HepG2 (cell line): Measurements from ENCODE around the gene UQCC2. TPM values are rescaled to one million over a fixed set of nuclear protein-coding genes. Genes with fewer than 3 reads are reported as not detected.

Experiments
- ATAC-seq: fragments of 200-7000 bp; cut with Tn5 transposase; 3 replicates; pipeline ENCODE4 v1.9.1; 2020; ENCODE audit warnings: mild to moderate bottlenecking, moderate library complexity
- BruUV-seq: library from RNA; stranded (reverse); fragments of 400-500 nt; replicated peaks from 2 replicates; lab custom pipeline; 2021; lab: Mats Ljungman, UMichigan
- CTCF ChIA-PET: fragments of 300-600 bp; formaldehyde crosslinking; extraction: SDS; loops from one replicate; lab custom pipeline; 2021; ENCODE audit warnings: low total read pairs, inconsistent platforms, low intra/inter-chr PET ratio; lab: Yijun Ruan, JAX
- POLR2A ChIA-PET: fragments of 350-600 bp; sonication (Branson Sonifier 250); formaldehyde crosslinking; loops from one replicate; lab custom pipeline; 2020; ENCODE audit warnings: antibody characterized with exemption, inconsistent platforms; lab: Yijun Ruan, JAX
- DNase-seq: peaks from one replicate; pipeline ENCODE4 v3.0.0-alpha.2; 2015; ENCODE audit warnings: low spot score
- FAIRE-seq: peaks from 3 replicates; lab custom pipeline; 2011; peaks lifted over from hg19 to GRCh38; lab: Jason Lieb, UNC
- H2AFZ ChIP-seq: one replicate; pipeline ENCODE4 v1.6.1; 2011; ENCODE audit warnings: low read length, inconsistent platforms
- H3K27ac ChIP-seq: fragments of 300-600 bp; 3 replicates; pipeline ENCODE4 v1.8.0; 2011; ENCODE audit warnings: mixed run types, mild to moderate bottlenecking, mixed read lengths, low read length, inconsistent platforms; ENCODE audit not compliant: insufficient read depth; ENCODE audit errors: extremely low read length
- H3K27me3 ChIP-seq, 2 experiments: fragments of 200-600 bp in 1 of 2; 2 replicates in 1 of 2; 3 replicates in 1 of 2; pipeline versions ENCODE4 v1.6.0 to v1.8.0; 2011; ENCODE audit warnings: low read length in 2 of 2, mild to moderate bottlenecking in 2 of 2, moderate library complexity in 2 of 2, inconsistent platforms in 1 of 2; ENCODE audit not compliant: insufficient read depth in 2 of 2, control insufficient read depth in 1 of 2
- H3K36me3 ChIP-seq, 2 experiments: fragments of 200-600 bp in 1 of 2; replicated peaks in 1 of 2; 2 replicates in 1 of 2; 3 replicates in 1 of 2; pipeline versions ENCODE4 v1.5.1 to v1.8.0; 2011; ENCODE audit warnings: low read length in 2 of 2, inconsistent platforms in 1 of 2; ENCODE audit not compliant: insufficient read depth in 2 of 2, control insufficient read depth in 1 of 2
- H3K4me1 ChIP-seq: 2 replicates; pipeline ENCODE4 v1.5.1; 2012; ENCODE audit warnings: low read length, inconsistent platforms; ENCODE audit not compliant: insufficient read depth
- H3K4me2 ChIP-seq: 2 replicates; pipeline ENCODE4 v1.6.0; 2011; ENCODE audit warnings: low read depth, low read length, inconsistent platforms
- H3K4me3 ChIP-seq, 3 experiments: fragments of 200-600 bp in 1 of 3; sonication (generic), shearing (Covaris generic) in 1 of 3; replicated peaks in 1 of 3; 2 replicates each; pipeline ENCODE4 v1.5.1; 2011 to 2016; ENCODE audit warnings: low read length in 3 of 3, inconsistent platforms in 2 of 3, low read depth in 2 of 3, mild to moderate bottlenecking in 2 of 3, control low read depth in 1 of 3, mixed read lengths in 1 of 3; ENCODE audit not compliant: insufficient read depth in 1 of 3
- H3K79me2 ChIP-seq: one replicate; pipeline ENCODE4 v1.6.1; 2011; ENCODE audit warnings: low read length, inconsistent platforms; ENCODE audit not compliant: insufficient read depth
- H3K9ac ChIP-seq: 2 replicates; pipeline ENCODE4 v1.6.0; 2011; ENCODE audit warnings: mild to moderate bottlenecking, low read depth, low read length, inconsistent platforms; ENCODE audit not compliant: insufficient read depth
- H3K9me3 ChIP-seq: 2 replicates; pipeline ENCODE4 v1.5.1; 2012; ENCODE audit warnings: mild to moderate bottlenecking, low read length
- H4K20me1 ChIP-seq: 2 replicates; pipeline ENCODE4 v1.6.0; 2011; ENCODE audit warnings: inconsistent platforms, mild to moderate bottlenecking, low read length, moderate library complexity; ENCODE audit not compliant: insufficient read depth
- ATF3 ChIP-seq: sonication (generic); formaldehyde crosslinking; IDR thresholded peaks from 2 replicates; pipeline ENCODE4 v1.4.0; 2020; ENCODE audit warnings: missing genetic modification reagents
- DZIP1 ChIP-seq: sonication (generic); formaldehyde crosslinking; IDR thresholded peaks from 2 replicates; pipeline ENCODE4 v1.5.0; 2020; ENCODE audit warnings: mild to moderate bottlenecking, missing genetic modification reagents
- HNF1A ChIP-seq, 2 experiments: sonication (generic) in 1 of 2; formaldehyde crosslinking in 1 of 2; IDR thresholded peaks; 2 replicates each; pipeline versions ENCODE4 v1.4.0 to v1.6.1; 2016 to 2020; ENCODE audit warnings: borderline replicate concordance in 1 of 2, low read depth in 1 of 2, mild to moderate bottlenecking in 1 of 2, missing genetic modification reagents in 1 of 2
- KDM1A ChIP-seq: IDR thresholded peaks from 2 replicates; pipeline ENCODE4 v1.6.1; 2016; ENCODE audit warnings: missing compliant biosample characterization
- MLX ChIP-seq: IDR thresholded peaks from 2 replicates; pipeline ENCODE4 v1.6.1; 2016
- RBAK ChIP-seq: sonication (generic); formaldehyde crosslinking; IDR thresholded peaks from 2 replicates; pipeline ENCODE4 v1.5.1; 2020; ENCODE audit warnings: mild to moderate bottlenecking, missing genetic modification reagents
- RFXAP ChIP-seq: sonication (generic); formaldehyde crosslinking; IDR thresholded peaks from 2 replicates; pipeline ENCODE4 v1.4.0; 2020; ENCODE audit warnings: missing genetic modification reagents, borderline replicate concordance
- ZBTB4 ChIP-seq: sonication (generic); formaldehyde crosslinking; IDR thresholded peaks from 2 replicates; pipeline ENCODE4 v1.4.0; 2020; ENCODE audit warnings: missing genetic modification reagents, mild to moderate bottlenecking, borderline replicate concordance
- ZFY ChIP-seq: sonication (generic); formaldehyde crosslinking; IDR thresholded peaks from 2 replicates; pipeline ENCODE4 v1.4.0; 2020; ENCODE audit warnings: missing genetic modification reagents
- ZNF143 ChIP-seq: sonication (generic); formaldehyde crosslinking; IDR thresholded peaks from 2 replicates; pipeline ENCODE4 v1.4.0; 2020; ENCODE audit warnings: missing genetic modification reagents
- ZNF615 ChIP-seq: sonication (generic); formaldehyde crosslinking; IDR thresholded peaks from 2 replicates; pipeline ENCODE4 v1.5.0; 2020; ENCODE audit warnings: mild to moderate bottlenecking, missing genetic modification reagents, borderline replicate concordance
- ZNF777 ChIP-seq: sonication (generic); formaldehyde crosslinking; IDR thresholded peaks from 2 replicates; pipeline ENCODE4 v1.4.0; 2020; ENCODE audit warnings: missing genetic modification reagents
- WGBS: methylation state at CpG from one replicate; pipeline ENCODE4 v1.1.6; 2017; ENCODE audit warnings: low lambda C conversion rate; 5-methylcytosine and 5-hydroxymethylcytosine counted together
- in situ Hi-C: cut with HindIII; loops from 2 replicates; pipeline ENCODE4 v1.10.0; 2017; ENCODE audit warnings: low pct_unique_long_range_greater_than_20kb; ENCODE audit not compliant: extremely low pct_ligation_motif_present
- intact Hi-C: fragments of 100-400 bp; cut with micrococcal nuclease; formaldehyde crosslinking; loops from one replicate; pipeline ENCODE4 v1.10.0; 2022; ENCODE audit not compliant: unreplicated experiment
- polyA plus RNA-seq, 8 experiments: library from polyadenylated mRNA; depleted of rRNA in 3 of 8; stranded (reverse) in 7 of 8; unstranded in 1 of 8; fragments of >200 nt; fragmentation: Illumina TruSeq in 4 of 8; extraction: Trizol in 4 of 8; gene quantifications; 2 replicates each; pipeline versions ENCODE4 v1.2.1 to v1.2.3, GENCODE V29; 2011 to 2016; ENCODE audit warnings: low read depth in 4 of 8, missing spikeins in 1 of 8, mixed read lengths in 1 of 8; ENCODE audit not compliant: insufficient read depth in 1 of 8
- total RNA-seq, 5 experiments: library from RNA; depleted of rRNA; stranded (reverse); fragments of >200 nt; fragmentation: Illumina TruSeq; extraction: Trizol; gene quantifications; 2 replicates each; pipeline ENCODE4 v1.2.3, GENCODE V29; 2016; ENCODE audit warnings: low read depth in 1 of 5

UQCC2 gene
- total and polyA plus RNA-seq, 2 of the 13 experiments (the other 11 are each of a cell fraction or from before 2014, with no cell fraction given): 82.4 to 238 TPM

GRCh38 chr6:33679761-33680160 lies 31.7 kb downstream of the UQCC2 start:
- WGBS: 94% methylated on average over 14 of the region's 20 CpGs
- ChIA-PET CTCF (no interaction called here), POLR2A (no interaction called here)
- H4K20me1 ChIP-seq: no peaks in the 10 kb centered on the region; the same call in 1 of the 2 replicates
- H3K9ac ChIP-seq: no peak overlapping the region
- ATAC-seq (no peak), DNase-seq (no peak), FAIRE-seq (no peak)
- H3K4me1 ChIP-seq: no peaks in the 10 kb centered on the region
- no peaks in the 10 kb centered on the region for H3K79me2 ChIP-seq
- H3K36me3 ChIP-seq: peaks cover 7 to 12% of the 10 kb centered on the region in 2 experiments; a peak in 3 of 5 replicates
- H3K27ac ChIP-seq: no peak overlapping the region
- intact Hi-C loops: no loop called here
- no peak overlapping the region for H2AFZ ChIP-seq
- H3K27me3 ChIP-seq: no peaks in the 10 kb centered on the region
- TF ChIP-seq RFXAP (CRISPR knock-in tag) (no peak), KDM1A (CRISPR knock-in tag) (no peak), ATF3 (CRISPR knock-in tag) (no peak), RBAK (CRISPR knock-in tag) (no peak), HNF1A (IDR thresholded peaks at IDR 0.05; ENCODE audit: low read depth) (no peak), HNF1A (CRISPR knock-in tag; IDR thresholded peaks at IDR 0.05; ENCODE audit: borderline replicate concordance) (no peak), ZFY (CRISPR knock-in tag) (no peak), ZBTB4 (no peak), ZNF615 (CRISPR knock-in tag) (no peak), MLX (no peak), ZNF777 (CRISPR knock-in tag) (no peak), ZNF143 (no peak), DZIP1 (CRISPR knock-in tag) (no peak)
- in situ Hi-C loops: no loop called here
- H3K9me3 ChIP-seq: no peaks in the 10 kb centered on the region
- no TSS peak for BruUV-seq
- no peak overlapping the region for H3K4me2 ChIP-seq
- H3K4me3 ChIP-seq: no peak overlapping the region
